Fibroblast of villous mesenchyme (primary cell): ENCODE measurements around the gene CX3CR1. TPM values are rescaled to one million over a fixed set of nuclear protein-coding genes. Genes with fewer than 3 reads are reported as not detected.
"Not testable (repeated sequence)": the region's sequence is repeated elsewhere in the genome, so short reads cannot be mapped to it uniquely, and the experiment has no call there.

Experiments
- DNase-seq: peaks from one replicate; pipeline ENCODE4 v3.0.0-alpha.2; 2010; ENCODE audit warnings: low read depth
- H3K4me3 ChIP-seq: 2 replicates; pipeline ENCODE4 v1.5.1; 2011; ENCODE audit warnings: low read depth, mild to moderate bottlenecking, low read length
- total RNA-seq: library from RNA; depleted of rRNA; stranded (reverse); fragments of >200 nt; gene quantifications from 2 replicates; pipeline ENCODE4 v1.2.3, GENCODE V29; 2012
- TF ChIP-seq, protein P1 (sequence below): IDR thresholded peaks from 2 replicates; pipeline ENCODE4 v1.5.1; 2012; ENCODE audit warnings: low read depth, mild to moderate bottlenecking, low read length; ENCODE audit not compliant: insufficient read depth

The CX3CR1 gene
- total RNA-seq, 1 donor = not detected

DNA sequence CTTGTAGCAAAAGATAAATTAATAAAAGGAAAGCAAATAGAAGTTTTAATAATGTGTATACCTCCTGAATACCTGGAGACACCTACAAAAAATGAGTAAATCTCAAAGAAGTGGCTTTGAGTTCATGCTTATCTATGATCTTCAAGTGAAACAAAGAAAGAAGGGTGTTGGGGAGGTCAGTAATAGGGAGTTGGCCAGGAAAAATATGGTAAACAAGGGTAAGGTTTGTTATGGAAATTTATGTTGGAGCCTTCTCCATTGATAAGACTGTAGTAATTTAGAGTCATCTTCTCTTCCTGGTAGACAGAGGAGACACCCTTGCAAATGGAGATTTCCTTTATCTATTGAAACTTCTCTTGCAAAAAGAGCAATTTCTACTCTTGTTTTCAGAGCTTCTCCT, 43.1 kb upstream of the CX3CR1 start:
- DNase-seq = no peak
- H3K4me3 ChIP-seq = no peak overlapping the region
- TF ChIP-seq, protein P1, sequence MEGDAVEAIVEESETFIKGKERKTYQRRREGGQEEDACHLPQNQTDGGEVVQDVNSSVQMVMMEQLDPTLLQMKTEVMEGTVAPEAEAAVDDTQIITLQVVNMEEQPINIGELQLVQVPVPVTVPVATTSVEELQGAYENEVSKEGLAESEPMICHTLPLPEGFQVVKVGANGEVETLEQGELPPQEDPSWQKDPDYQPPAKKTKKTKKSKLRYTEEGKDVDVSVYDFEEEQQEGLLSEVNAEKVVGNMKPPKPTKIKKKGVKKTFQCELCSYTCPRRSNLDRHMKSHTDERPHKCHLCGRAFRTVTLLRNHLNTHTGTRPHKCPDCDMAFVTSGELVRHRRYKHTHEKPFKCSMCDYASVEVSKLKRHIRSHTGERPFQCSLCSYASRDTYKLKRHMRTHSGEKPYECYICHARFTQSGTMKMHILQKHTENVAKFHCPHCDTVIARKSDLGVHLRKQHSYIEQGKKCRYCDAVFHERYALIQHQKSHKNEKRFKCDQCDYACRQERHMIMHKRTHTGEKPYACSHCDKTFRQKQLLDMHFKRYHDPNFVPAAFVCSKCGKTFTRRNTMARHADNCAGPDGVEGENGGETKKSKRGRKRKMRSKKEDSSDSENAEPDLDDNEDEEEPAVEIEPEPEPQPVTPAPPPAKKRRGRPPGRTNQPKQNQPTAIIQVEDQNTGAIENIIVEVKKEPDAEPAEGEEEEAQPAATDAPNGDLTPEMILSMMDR = no peak

DNA sequence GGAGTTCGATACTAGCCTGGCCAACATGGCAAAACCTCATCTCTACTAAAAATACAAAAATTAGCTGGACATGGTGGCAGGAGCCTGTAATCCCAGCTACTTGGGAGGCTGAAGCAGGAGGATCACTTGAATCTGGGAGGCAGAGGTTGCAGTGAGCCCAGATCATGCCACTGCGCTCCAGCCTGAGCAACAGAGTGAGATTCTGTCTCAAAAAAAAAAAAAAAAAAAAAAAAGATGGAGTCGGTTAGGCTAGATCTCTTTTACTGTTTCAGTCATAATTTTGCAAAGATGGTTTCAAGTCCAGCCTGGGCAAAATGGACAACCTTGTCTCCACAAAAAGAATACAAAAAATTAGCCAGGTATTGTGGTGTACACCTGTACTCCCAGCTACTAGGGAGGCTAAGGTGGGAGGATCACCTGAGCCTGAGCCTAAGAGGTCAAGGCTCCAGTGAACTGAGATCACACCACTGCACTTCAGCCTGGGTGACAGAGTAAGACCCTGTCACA, 42.4 kb upstream of the CX3CR1 start:
- not testable (repeated sequence) for DNase-seq, H3K4me3 ChIP-seq

DNA sequence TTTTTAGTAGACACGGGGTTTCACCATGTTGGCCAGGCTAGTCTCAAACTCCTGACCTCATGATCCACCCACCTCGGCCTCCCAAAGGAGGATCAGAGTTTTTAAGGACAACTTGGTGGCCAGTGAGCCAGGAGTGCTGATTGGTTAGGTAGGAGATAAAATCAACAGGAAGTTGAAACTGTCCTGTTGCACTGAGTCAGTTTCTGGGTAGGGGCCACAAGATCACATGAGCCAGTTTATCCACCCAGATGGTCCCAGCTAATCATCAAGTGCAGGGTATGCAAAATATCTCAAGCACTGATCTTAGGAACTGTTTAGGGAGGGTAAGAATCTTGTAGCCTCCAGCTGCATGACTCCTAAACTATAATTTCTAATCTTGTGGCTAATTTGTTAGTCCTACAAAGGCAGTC, 41.7 kb upstream of the CX3CR1 start:
- DNase-seq, H3K4me3 ChIP-seq: not testable (repeated sequence)

DNA sequence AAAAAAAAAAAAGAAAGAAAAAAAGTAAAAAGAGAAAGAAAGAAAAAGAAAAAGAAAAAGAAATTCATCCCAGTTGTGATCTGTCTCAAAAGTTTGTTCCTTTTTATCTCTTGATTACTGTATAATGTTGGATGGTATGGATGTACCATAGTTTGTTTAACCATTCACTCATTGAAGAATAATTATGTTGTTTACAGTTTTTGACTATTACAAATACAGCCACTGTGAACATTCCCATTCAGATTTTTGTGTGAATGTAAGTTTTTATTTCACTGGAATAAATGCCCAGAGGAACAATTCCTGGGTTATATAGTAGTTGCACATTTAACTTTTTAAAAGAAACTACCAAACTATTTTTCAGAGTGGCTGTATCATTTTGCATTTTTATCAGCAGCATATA, 39.4 kb upstream of the CX3CR1 start:
- TF ChIP-seq, protein P1 = no peak
- DNase-seq = no peak
- no peak overlapping the region for H3K4me3 ChIP-seq

DNA sequence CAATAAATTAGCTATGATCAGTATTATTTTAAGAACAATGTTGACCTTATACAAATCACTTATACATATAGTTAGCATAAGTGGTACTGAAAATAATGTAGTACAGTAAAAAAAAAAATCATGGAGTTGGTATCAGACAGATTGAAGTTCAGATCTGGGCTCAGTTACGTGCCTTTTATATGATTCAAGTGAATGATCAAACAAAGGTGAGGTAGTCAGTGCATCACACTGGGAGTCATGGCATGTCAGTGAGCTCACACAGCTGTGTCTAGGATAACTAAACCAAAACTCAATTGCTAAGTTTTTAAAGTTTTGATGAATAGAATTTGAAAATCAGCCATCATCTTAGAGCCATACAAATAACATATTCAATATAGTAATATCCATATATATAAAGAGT, 38.5 kb upstream of the CX3CR1 start:
- no peak overlapping the region for H3K4me3 ChIP-seq
- TF ChIP-seq, protein P1 = no peak
- DNase-seq = no peak

DNA sequence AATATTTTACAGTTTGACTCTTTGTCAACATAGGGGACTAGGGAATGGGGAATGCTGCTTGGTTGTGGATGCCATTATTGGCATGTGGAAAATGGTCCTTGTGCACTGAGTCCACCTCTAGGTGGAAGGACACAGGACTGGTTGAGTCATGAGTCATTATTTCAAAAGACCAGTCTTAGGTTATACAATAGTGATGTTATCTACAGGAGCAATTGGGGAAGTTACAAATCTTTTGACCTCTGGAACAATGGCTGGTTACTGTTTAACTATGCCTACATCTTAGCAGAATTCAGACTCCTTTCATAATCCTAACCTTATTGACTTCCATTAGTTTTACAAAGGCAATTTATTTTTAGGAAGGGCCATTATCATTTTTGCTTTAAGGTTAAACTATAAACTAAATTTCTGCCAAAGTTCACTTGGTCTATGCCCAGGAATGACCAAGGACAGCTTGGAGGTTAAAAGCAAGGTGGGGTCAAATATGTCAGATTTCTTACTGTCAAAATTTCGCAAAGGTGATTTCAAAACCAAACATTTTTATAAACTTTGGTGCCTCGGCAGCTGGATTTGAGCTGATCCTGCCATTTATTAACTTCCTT, 37.8 kb upstream of the CX3CR1 start:
- no peak for DNase-seq
- TF ChIP-seq, protein P1 = no peak
- H3K4me3 ChIP-seq = no peak overlapping the region

DNA sequence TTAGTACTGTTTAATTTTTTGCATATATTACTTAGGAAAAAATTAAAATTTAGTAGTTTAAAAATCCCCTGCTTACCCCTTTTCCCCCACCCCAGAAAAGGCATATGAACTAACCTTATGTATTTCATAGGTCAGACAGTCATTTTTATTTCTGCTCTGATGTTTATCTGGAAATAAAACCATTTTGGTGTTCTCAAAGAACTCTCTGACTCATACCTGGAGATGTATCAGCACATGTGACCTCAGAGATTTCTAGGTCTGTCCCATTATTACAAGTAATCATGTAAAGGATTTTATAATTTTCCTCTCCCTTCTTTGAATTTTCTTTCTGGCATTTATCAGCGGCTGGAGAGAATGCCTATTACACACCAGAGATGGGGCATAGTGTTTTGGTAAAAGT, 35.6 kb upstream of the CX3CR1 start:
- no peak for DNase-seq
- TF ChIP-seq, protein P1 = no peak
- H3K4me3 ChIP-seq = no peak overlapping the region

DNA sequence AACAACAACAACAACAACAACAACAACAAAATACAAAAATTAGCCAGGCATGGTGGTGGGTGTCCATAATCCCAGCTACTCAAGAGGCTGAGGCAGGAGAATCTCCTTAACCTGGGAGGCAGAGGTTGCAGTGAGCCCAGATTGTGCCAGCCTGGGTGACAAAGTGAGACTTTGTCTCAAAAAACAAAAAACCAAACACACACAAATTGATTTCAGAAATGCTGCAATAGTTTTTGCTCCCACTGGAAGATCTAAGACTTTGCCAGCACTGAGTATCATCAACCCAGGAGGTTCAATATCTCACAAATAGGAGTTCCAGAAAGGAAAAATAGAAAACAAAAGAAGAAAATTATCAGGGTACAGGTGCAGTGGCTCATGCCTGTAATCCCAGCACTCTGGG, 33.5 kb upstream of the CX3CR1 start:
- no peak for DNase-seq
- TF ChIP-seq, protein P1 = no peak
- H3K4me3 ChIP-seq = no peak overlapping the region
